LNCAP (cell line): ENCODE measurements around the gene CLIC4.

ENCODE experiments used
- TF ChIP-seq, protein P1 (sequence below): fragments of 450-650 bp; IDR thresholded peaks from 2 replicates; pipeline ENCODE4 v1.5.1; 2017; ENCODE audit warnings: mild to moderate bottlenecking

The CLIC4 gene

DNA sequence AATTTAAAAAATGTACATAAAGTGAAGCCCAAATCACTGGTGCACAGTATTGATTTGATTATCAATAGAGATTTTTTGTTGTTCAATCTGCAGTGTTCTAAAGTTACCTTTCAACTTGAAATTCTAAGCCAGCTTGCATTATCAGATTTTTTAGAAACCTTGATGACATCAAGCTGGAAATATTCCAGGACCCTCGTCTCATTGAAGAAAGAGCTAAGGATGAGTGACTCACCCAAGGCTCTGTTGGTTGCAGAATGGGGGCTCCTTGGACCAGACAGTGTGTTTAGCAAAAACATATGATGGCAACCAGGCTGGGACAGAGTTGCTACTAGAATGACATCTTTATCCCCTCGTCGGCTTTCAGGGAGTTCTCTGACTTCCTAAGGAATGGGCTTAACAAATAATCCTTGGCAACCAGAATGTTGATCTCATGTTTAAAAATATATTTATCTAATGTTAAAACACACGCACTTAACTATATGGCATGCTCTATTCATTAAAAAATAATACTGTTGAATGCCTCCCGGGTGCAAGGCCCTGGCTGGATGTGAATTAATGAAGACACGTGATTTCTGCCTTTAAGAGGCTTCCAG, 105.2 kb downstream of the CLIC4 start:
- TF ChIP-seq, protein P1, sequence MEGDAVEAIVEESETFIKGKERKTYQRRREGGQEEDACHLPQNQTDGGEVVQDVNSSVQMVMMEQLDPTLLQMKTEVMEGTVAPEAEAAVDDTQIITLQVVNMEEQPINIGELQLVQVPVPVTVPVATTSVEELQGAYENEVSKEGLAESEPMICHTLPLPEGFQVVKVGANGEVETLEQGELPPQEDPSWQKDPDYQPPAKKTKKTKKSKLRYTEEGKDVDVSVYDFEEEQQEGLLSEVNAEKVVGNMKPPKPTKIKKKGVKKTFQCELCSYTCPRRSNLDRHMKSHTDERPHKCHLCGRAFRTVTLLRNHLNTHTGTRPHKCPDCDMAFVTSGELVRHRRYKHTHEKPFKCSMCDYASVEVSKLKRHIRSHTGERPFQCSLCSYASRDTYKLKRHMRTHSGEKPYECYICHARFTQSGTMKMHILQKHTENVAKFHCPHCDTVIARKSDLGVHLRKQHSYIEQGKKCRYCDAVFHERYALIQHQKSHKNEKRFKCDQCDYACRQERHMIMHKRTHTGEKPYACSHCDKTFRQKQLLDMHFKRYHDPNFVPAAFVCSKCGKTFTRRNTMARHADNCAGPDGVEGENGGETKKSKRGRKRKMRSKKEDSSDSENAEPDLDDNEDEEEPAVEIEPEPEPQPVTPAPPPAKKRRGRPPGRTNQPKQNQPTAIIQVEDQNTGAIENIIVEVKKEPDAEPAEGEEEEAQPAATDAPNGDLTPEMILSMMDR, result no peak

DNA sequence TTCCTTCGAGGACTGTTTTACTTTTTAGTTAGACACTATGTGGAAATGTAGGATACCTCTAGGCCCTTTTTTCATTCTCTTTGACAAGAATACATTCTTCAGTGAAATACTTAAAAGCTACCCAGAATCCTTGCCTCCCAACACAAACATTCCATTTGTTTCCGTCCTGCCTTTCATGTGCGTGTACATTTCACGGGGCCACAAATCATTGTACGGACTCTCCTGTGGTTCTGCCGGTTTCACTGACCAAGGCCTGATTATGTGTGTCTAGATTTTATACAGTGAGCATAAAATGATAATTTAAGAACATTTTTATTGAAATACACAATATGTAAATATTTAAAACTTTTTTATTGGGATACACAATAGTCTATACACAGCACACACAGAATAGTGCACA, 108.4 kb downstream of the CLIC4 start:
- TF ChIP-seq, protein P1, result no peak

DNA sequence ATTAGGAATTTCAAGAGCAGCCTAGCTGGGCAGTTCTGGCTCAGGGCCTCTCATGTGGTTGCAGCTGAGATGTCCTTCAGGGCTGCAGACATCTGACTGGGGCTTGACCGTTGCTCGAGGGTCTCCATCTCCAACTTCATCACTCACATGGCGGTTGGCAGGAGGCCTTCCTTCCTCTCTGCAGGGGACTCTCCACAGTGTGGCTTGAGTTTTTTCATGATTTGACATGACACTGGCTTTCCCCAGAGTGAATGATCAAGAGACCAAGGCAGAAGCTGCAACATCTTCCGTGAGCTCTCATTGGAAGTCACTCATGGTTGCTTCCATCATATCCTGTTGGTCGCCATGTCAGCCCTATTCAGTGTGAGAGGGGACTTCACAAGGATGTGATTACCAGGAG, 110.2 kb downstream of the CLIC4 start:
- TF ChIP-seq, protein P1, result no peak

DNA sequence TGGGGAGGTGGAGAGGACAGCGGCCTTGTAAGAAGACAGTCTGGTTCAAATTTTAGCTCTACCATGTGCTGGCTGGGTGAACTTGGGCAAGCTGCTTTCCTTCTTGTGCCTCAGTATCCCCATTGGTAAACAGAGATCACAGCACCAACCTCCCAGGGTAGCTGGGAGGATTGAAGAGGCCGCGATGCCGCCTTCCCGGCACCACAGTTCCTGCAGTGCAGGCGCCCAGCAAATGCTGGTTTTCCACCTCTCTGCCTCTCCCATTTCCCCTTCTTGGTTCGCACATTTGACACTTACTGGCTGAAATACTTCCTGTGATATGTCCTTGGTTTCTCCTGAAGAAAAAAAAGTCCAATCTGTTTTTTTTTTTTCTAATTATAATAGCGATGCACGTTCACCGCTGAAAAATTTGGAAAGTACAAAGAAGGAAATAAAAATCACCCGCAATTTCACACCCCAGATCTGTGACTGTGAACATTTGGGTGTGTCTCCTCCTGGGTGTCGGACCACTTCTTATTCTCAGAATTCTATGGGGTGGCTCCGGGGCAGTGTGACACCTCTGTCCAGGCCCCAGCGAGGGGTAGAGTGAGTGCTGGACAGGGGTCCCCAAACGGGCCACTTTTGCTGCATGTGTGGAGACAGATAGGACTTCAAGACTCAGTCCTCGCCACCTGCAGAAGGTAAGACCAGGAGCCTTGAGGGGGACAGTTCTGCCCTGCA, 111.7 kb downstream of the CLIC4 start:
- TF ChIP-seq, protein P1, result no peak

DNA sequence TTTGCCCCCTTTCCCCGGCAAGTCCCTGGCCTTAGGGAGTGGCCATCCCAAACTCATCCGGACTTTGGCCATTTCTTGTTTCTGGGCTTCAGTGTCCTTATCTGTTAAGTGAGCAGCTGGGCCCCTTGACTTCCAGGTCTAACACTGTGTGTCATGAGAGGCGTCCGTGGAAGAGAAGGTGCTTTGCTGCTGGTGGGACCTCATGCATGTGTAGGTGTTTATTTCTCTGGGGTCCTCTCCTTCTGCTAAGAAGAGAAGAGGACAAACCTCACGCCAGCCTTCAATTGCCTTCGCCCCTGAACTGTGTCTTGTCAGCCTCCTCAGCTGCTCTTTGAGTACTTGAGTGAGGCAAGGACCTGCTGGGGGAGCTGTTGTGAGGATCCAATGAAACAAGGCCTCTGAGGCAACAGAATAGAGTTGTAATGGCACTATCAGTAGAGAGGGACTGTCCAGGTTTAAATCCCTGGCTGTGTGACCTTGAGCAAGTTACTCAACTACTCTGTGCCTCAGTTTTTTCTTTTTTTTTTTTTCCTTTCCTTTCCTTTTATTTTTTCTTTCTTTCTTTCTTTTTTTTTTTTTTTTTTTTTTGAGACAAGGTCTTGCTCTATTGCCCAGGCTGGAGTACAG, 112.4 kb downstream of the CLIC4 start:
- TF ChIP-seq, protein P1, result no peak

DNA sequence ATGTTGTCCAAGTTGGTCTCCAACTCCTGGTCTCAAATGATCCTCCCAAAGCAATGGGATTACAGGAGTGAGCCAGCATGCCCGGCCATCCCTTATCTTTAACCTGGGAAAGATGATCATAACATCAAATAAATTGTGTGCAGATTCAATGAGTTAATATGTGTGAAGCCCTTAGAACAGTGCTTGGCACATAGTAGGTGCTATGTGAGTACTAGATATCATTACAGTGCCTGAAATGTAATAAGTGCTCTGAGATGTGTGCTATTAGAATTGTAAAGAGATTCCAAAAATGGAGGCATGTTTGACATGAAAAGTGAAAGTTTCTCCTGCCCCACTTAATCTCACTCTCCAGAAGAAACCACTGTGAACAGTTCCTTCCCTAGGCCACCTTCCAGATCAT, 113.0 kb downstream of the CLIC4 start:
- TF ChIP-seq, protein P1, result no peak

DNA sequence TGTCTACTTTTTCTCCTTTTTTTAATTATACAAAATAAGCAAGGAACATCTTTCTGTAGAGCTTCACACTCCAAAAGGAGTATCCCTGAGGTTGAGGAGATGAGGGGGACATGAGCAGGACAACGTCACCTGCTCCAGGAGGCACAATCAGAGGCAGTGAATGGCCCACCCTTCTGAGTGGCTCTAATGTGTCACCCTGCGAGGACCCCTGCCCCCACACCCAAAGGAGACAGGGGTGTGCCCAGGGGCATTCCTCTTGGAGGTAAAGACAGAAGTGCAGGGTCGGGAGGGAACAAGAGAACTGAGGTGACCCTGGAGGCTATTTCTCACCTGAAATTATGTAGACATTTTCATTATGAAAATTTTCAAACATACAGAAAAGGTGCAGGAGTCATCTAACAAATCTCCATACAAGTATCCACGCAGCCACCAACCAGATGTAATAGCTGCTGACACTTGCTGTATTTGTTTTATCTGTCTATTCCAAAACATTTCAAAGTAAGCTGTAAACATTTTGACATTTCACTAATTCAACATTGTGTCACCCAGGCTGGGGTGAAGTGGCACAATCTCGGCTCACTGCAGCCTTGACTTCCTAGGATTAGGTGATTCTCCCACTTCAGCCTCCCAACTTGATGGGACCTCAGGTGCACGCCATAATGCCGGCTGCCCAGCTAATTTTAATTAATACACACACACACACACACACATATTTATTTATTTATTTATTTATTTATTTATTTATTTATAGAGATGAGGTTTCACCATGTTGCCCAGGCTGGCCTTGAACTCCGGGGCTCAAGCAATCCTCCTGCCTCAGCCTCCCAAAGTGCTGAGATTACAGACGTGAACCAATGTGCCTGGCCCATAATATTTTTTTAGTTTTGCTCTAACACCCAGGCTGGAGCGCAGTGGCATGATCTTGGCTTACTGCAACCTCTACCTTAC, 114.1 kb downstream of the CLIC4 start:
- TF ChIP-seq, protein P1, result no peak
